Subcutaneous adipose tissue (tissue), 4 donors: ENCODE data around the gene ONECUT3. TPM values are rescaled to one million over a fixed set of nuclear protein-coding genes. Genes with fewer than 3 reads are reported as not detected.

Experiments
- total RNA-seq, 4 donors: library from RNA; depleted of rRNA; stranded (reverse); fragments of >200 nt; gene quantifications; one replicate each; pipeline ENCODE4 v1.1.0, GENCODE V29; 2016
- TF ChIP-seq, protein P1 (sequence below): fragments of 450-650 bp; IDR thresholded peaks from one replicate; pipeline ENCODE4 v1.5.1; 2016; ENCODE audit warnings: low read depth, mild to moderate bottlenecking, control low read depth, antibody characterized with exemption, moderate library complexity

ONECUT3 gene
- total RNA-seq, 4 donors from 2014 or later, result not detected

DNA sequence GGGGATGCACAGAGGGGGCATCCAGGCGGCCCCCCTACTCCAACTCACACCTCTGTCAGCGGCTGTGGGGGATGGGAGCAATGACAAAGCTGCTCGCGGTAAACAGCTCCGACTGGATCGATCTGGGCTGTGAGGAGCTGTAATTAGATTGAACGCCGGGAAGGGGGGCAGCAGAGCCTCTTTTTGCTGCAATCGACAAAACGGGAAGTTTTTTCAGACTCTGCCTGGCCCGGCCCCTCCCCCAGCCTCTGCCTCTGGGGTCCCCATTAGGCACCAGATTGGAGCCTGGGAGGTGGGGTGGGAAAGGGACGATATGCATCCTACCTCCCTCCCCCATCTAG lies 16.3 kb downstream of the ONECUT3 start:
- TF ChIP-seq, protein P1, sequence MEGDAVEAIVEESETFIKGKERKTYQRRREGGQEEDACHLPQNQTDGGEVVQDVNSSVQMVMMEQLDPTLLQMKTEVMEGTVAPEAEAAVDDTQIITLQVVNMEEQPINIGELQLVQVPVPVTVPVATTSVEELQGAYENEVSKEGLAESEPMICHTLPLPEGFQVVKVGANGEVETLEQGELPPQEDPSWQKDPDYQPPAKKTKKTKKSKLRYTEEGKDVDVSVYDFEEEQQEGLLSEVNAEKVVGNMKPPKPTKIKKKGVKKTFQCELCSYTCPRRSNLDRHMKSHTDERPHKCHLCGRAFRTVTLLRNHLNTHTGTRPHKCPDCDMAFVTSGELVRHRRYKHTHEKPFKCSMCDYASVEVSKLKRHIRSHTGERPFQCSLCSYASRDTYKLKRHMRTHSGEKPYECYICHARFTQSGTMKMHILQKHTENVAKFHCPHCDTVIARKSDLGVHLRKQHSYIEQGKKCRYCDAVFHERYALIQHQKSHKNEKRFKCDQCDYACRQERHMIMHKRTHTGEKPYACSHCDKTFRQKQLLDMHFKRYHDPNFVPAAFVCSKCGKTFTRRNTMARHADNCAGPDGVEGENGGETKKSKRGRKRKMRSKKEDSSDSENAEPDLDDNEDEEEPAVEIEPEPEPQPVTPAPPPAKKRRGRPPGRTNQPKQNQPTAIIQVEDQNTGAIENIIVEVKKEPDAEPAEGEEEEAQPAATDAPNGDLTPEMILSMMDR, result no peak

DNA sequence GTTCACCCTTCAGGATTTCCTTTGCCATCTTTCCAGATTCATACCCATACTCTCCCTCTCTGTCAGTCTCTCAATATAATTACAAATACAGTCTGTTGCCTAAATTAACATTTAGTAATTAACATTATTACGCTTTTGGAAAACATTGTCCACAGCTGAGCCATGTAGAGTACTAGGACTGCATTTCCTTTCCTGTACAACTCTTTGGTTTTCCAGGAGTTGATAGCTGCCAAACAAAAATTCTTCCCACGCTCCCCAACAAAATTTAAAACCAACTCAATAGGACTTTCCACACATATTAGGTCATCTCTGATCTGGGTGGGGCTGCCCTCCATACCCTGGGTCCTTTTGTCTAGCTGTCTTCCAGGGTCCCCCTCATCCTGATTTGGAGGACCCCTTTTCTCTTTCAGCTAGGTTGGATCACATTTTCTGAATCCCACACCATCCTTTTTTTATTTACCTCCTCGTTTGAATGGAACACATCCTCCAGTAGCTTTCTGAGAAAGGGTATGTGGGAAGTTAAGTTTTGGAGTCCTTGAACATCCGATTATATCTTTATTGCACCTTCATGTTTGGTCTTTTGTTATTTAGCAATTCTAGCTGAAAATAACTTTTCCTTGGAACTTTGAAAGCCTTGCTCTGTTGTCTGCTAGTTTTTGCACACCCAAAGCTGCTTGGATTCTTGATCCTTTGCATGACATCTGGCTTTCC lies 17.7 kb downstream of the ONECUT3 start:
- TF ChIP-seq, protein P1, result no peak

DNA sequence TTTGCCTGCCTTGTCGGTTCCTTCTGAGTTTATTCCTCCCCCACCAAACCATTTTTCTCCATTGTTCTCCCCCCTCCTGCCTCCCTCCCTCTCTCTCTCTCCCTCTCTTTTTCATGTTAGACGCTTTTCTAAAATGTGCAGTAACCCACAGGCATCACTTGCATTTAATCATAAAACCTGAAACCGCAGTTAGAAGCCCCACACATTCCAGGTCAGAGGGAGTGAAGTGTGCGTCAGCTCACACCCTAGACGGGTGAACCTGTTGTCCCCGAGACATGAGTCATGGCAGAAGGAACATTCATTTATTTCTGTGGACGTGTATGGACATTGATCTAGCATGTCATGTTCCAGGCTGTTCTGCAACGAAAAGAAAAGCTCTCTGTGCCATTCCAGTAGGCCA lies 19.9 kb downstream of the ONECUT3 start:
- TF ChIP-seq, protein P1, result no peak

DNA sequence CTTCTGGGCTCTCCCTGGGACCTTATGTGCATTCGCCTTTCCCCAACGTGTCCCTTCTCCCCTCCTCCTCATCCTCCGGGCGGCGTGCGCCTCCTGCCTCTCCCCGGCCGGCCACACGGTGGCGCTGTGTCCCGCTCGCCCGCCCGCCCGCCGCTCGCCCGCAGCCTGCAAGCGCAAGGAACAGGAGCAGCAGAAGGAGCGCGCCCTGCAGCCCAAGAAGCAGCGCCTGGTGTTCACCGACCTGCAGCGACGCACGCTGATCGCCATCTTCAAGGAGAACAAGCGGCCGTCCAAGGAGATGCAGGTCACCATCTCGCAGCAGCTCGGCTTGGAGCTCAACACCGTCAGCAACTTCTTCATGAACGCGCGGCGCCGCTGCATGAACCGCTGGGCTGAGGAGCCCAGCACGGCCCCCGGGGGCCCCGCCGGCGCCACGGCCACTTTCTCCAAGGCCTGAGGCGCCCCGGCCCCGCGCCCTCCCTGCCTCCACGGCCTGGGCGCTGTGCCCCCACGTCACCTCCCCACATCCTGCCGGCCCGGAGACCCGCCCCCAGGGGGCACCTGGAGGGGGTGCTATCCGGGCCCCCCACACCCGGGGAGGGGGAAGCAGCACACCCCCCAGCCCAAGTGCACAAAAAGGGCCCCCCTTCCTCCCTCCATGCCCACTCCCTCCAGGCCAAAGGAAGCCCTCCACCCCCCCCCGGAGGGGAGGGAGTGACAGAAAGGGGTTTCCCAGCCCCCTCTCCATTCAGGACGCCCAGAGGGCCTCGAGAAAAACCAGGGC lies 21.9 kb downstream of the ONECUT3 start:
- TF ChIP-seq, protein P1, result no peak

DNA sequence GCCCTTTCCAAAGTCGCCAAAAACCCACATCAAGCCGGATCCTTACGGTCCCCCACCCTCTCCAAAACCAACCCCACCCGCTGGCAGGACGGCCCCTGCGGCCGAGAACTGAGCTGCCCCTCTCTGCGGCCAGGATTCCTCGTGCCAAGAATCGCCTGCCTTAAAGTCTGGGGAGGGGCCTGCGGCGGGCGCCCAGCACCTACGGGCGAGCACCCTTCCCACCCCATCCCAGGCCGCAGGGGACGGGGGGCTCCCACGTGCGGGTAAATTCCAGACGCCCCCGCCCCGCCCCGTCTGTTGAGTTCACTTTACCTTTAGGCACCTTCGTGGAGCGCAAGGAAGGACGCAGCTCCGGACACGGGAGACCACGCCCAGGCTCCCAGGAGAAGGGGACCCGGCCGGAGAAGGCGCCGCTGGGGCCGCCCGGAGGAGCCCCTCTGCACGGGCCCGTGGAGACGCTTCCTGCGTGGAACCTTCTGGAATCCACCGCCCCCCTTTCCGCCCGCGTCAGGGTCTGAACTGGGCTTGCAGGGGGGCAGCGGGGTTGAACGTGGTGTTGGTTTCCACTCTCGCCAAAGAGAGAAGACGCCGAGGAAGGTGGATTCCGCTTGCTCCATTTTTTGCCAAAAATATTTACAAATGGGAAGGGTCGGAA lies 22.8 kb downstream of the ONECUT3 start:
- TF ChIP-seq, protein P1, result no peak

DNA sequence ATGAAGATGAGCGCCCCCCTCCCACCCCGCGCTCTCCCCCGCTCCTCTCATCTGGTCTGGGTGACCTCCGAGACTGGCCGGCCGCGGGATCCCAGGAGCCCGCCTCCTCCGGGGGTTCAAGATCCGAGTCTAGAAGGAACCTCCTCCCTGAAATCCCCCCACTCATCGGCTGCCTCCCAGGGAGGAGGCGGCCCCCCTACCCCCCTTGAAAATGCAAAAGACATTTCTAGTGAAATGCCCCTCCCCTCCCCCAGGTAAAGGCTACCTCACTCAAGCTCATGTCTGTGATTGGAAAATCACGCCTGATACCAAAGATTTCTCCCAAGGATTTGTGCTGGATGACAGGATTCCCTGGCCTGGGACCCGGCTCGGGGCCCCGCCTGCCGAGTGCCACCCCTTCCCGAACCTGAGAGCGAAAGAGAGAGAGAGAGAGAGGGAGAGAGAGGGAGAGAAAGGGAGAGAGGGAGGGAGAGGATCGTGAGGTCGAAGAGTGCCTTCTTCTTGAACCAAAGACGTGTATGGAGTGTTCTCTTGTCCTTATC lies 23.4 kb downstream of the ONECUT3 start:
- TF ChIP-seq, protein P1, result no peak

DNA sequence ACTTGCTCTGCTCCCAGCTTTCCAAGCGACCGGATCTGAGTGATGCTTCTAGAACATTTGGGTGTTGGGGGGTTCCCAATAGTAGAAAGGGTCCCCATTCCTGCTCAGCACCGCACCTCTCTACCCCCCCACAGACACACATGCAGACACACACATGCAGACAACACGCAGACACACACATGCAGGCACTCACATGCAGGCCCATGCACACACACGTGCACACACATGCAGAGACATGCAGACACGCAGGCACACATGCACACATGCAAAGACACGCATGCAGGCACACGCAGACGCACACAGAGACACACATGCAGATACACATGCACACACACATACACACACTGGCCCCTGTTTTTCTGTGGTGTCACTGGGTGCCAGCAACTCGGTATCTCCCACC lies 23.8 kb downstream of the ONECUT3 start:
- TF ChIP-seq, protein P1, result no peak
